ENCODE results near the gene GJA3. TPM values are rescaled to one million over a fixed set of nuclear protein-coding genes. Genes with fewer than 3 reads are reported as not detected.

Gene GJA3
- total RNA-seq (2012; rRNA removed) = 2.7 and 3.6 TPM in 2 replicates
- 1.2 and 1.5 TPM in 2 replicates for polyA plus RNA-seq (2012; rRNA removed)
- polyA plus RNA-seq (2012; cell fraction: cytosol; rRNA removed) = 0.80 and 1.1 TPM in 2 replicates
- polyA plus RNA-seq (2012; cell fraction: nucleus; rRNA removed; ENCODE audit: low replicate concordance) = 0.63 and 0.79 TPM in 2 replicates
- Bru-seq, nascent RNA = percentile 35 among the genes with signal in this experiment
- percentile 47 among the genes with signal in this experiment for BruChase-seq, experiment 1, labeled RNA remaining after a 6-hour chase
- BruChase-seq, experiment 2, labeled RNA remaining after a 2-hour chase = percentile 49 among the genes with signal in this experiment
- long read RNA-seq, full-length matches to known transcripts = 2 of 9 reads
- long read RNA-seq, partial matches to known transcripts = 0 of 9 reads
- long read RNA-seq, other reads (novel, unspliced or antisense) = 7 of 9 reads

DNA sequence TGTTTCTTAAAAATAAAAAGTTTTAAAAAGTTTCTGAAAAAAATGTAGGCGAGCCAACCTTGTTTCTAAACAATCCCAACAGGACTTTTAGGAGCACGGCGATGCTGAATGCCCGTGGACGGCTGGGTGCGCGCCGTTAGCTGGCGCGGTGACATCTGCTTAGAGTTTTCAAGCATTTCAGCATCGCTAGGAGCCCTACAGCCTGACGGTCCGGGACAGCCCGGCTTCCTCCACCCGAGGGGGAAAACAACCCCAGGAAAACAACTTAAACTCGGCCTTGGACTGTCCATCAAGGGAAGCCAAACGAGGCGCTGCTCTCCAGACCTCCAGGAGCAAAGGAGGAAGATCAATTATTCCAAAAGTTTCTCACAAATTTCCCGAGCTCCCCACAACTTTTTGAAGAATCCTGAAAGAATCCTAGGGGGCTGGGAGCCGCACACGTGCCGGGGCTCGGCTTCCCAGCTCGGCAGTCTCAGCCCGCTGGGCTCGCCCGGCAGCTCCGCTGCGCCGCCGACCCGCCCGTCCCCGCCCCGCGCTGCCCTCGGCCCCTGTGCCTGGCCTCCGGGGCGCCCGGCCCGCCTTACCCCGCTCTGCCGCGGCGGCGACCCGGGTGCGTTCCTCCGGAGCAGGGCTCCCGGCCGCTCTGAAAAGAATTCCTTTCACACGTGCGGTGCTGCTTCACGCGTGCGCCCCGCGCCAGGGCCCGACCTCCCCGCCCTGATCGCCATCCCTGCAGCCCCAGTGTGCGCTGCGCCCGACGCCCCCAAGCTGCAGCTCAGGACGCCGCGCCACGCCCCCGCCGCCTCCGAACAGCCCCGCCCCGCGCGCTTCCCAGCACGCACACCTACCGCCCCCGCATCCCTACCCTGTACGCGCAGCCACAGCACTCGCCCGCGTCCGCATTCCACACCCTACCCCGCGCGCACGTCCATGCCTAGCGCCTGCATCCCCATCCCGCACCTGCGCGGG is at the start of gene GJA3:
TSS of gene GJA3 (minus strand) at position 747 of the 969 bp plus-strand sequence. CDS start 17,764 bp downstream, outside the sequence.
- Histone ChIP-seq H3K4ac (ENCODE audit: low read depth, low read length) (0 out of 2 replicates have a peak within 1 kb of the TSS, but pooled peaks have one; percentile 4), H3K56ac (ENCODE audit: extremely low read depth, insufficient read depth, low read length) (peak within 1 kb of the TSS; percentile 2; the same call in 1 of the 2 replicates), H4K8ac (ENCODE audit: low read depth in 2 of 2, low read length in 2 of 2) (no peak within 1 kb of the TSS; a peak in 1 of 4 replicates), H3K4me1 (ENCODE audit: control insufficient read depth, insufficient read depth, low read length) (no peaks in the 10 kb centered on the region; the same call in 1 of the 2 replicates), H3K9me3 (ENCODE audit: control insufficient read depth, insufficient read depth, low read length) (no peaks in the 10 kb centered on the region), H3K18ac (ENCODE audit: low read depth, low read length) (no peak within 1 kb of the TSS), H4K5ac (ENCODE audit: low read depth, low read length) (no peak within 1 kb of the TSS), H3K4me3 (ENCODE audit: insufficient read depth, low read depth, low read length) (peak within 1 kb of the TSS; percentile 68), H3K27me3 (ENCODE audit: control insufficient read depth, insufficient read depth, low read length) (no peaks in the 10 kb centered on the region), H2BK5ac (ENCODE audit: low read depth, low read length, poor library complexity, severe bottlenecking) (no peak within 1 kb of the TSS), H3K23ac (ENCODE audit: low read depth, low read length) (peak within 1 kb of the TSS; percentile 57), H2BK20ac (ENCODE audit: low read depth, low read length) (no peak within 1 kb of the TSS), H3K4me2 (ENCODE audit: low read depth, low read length) (peak within 1 kb of the TSS; percentile 89), H2AK5ac (ENCODE audit: low read depth, low read length) (no peak within 1 kb of the TSS), H3K9ac (ENCODE audit: low read depth, low read length) (peak within 1 kb of the TSS; percentile 79), H2BK15ac (ENCODE audit: low read depth, low read length) (no peak within 1 kb of the TSS), H3K27ac (ENCODE audit: insufficient read depth, low read length) (peak within 1 kb of the TSS; percentile 46), H4K91ac (ENCODE audit: insufficient read depth, low read depth, low read length) (no peak within 1 kb of the TSS), H3K79me1 (ENCODE audit: low read depth in 1 of 2, low read length in 2 of 2) (peaks cover 0 to 7% of the 10 kb centered on the region in 2 experiments; a peak in 2 of 4 replicates), H3K36me3 (ENCODE audit: control insufficient read depth, insufficient read depth, low read length) (no peaks in the 10 kb centered on the region), H2AFZ (replicated peaks; ENCODE audit: low read length, poor library complexity) (peak within 1 kb of the TSS; percentile 92), H3K9me1 (ENCODE audit: insufficient read depth, low read length) (no peaks in the 10 kb centered on the region), H3K14ac (replicated peaks; ENCODE audit: low read depth, low read length) (no peak within 1 kb of the TSS; the same call in 1 of the 2 replicates), H2AK9ac (replicated peaks; ENCODE audit: low read depth, low read length, poor library complexity) (peak within 1 kb of the TSS; percentile 56), H4K20me1 (ENCODE audit: insufficient read depth, low read length) (no peaks in the 10 kb centered on the region), H2BK120ac (ENCODE audit: low read depth, low read length) (no peak within 1 kb of the TSS)
- in situ Hi-C loops (cut with MboI; ENCODE audit: low sequenced_read_pairs) = loop anchor here (10.0 to 25.0 kb wide), 2 partner anchors 166 to 523 kb away; partner anchors contain the start of gene MPHOSPH8
- dilution Hi-C loops (cut with HindIII; ENCODE audit: low sequenced_read_pairs, unreplicated experiment) = no loop called here
- no TSS peak for BruUV-seq (replicated peaks)
- CTCF ChIA-PET = interaction anchor here (0.5 to 1.2 kb wide), 3 partner anchors 233 to 359 kb away, joined by 3 read pairs; no protein-coding TSS in a partner anchor
- intact Hi-C loops (cut with micrococcal nuclease) = loop anchor here (1.0 to 5.0 kb wide), 2 partner anchors 21 to 103 kb away; no protein-coding TSS in a partner anchor
- ATAC-seq (ENCODE audit: low read depth) (peak; percentile 60), DNase-seq (peak; percentile 39)
- 2% methylated on average over 39 of the region's 93 CpGs; no CpG with 5 or more reads in 1 of the 2 experiments for WGBS, 2 experiments (ENCODE audit: extremely low coverage in 2 of 2, insufficient read length in 1 of 2)
- POLR2A ChIA-PET (ENCODE audit: unreplicated experiment) = interaction anchor here (0.6 kb wide), 1 partner anchor 567 kb away, joined by 4 read pairs; no protein-coding TSS in a partner anchor
- TF ChIP-seq CEBPB (IDR thresholded peaks at IDR 0.05; ENCODE audit: low read depth, low read length) = no peak
- no peak for TF ChIP-seq CHD1 (IDR thresholded peaks at IDR 0.05; ENCODE audit: low read depth, low read length)
- no peak for TF ChIP-seq RFX5 (IDR thresholded peaks at IDR 0.05; ENCODE audit: low read depth, low read length)
- TF ChIP-seq, protein P1, sequence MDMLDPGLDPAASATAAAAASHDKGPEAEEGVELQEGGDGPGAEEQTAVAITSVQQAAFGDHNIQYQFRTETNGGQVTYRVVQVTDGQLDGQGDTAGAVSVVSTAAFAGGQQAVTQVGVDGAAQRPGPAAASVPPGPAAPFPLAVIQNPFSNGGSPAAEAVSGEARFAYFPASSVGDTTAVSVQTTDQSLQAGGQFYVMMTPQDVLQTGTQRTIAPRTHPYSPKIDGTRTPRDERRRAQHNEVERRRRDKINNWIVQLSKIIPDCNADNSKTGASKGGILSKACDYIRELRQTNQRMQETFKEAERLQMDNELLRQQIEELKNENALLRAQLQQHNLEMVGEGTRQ (IDR thresholded peaks at IDR 0.05; ENCODE audit: low read depth, low read length) = no peak; the same call in 1 of the 2 replicates
- TF ChIP-seq, protein P2, sequence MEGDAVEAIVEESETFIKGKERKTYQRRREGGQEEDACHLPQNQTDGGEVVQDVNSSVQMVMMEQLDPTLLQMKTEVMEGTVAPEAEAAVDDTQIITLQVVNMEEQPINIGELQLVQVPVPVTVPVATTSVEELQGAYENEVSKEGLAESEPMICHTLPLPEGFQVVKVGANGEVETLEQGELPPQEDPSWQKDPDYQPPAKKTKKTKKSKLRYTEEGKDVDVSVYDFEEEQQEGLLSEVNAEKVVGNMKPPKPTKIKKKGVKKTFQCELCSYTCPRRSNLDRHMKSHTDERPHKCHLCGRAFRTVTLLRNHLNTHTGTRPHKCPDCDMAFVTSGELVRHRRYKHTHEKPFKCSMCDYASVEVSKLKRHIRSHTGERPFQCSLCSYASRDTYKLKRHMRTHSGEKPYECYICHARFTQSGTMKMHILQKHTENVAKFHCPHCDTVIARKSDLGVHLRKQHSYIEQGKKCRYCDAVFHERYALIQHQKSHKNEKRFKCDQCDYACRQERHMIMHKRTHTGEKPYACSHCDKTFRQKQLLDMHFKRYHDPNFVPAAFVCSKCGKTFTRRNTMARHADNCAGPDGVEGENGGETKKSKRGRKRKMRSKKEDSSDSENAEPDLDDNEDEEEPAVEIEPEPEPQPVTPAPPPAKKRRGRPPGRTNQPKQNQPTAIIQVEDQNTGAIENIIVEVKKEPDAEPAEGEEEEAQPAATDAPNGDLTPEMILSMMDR (conservative IDR thresholded peaks at IDR 0.05; ENCODE audit: low read depth, low read length) = no peak
- 0 out of 2 replicates have a peak, but pooled peaks have one; percentile 45 for TF ChIP-seq MXI1 (IDR thresholded peaks at IDR 0.05; ENCODE audit: borderline replicate concordance, low read depth, low read length)
- no peak for TF ChIP-seq SMC3 (IDR thresholded peaks at IDR 0.05; ENCODE audit: low read depth, low read length)
- TF ChIP-seq MAZ (IDR thresholded peaks at IDR 0.05; ENCODE audit: borderline replicate concordance, low read depth, low read length) = peak; percentile 59; the same call in 1 of the 2 replicates
- no peak for TF ChIP-seq POLR2A (IDR thresholded peaks at IDR 0.05; ENCODE audit: low read depth, low read length)
- no peak for TF ChIP-seq MAFK (IDR thresholded peaks at IDR 0.05; ENCODE audit: low read depth, low read length)
- peak; percentile 83 for TF ChIP-seq BHLHE40 (IDR thresholded peaks at IDR 0.05; ENCODE audit: low read depth, low read length)
- TF ChIP-seq NFE2L2 (IDR thresholded peaks at IDR 0.05; ENCODE audit: low read depth, low read length) = no peak
